HepG2 (cell line): ENCODE measurements around the gene SCAI. TPM values are rescaled to one million over a fixed set of nuclear protein-coding genes. Genes with fewer than 3 reads are reported as not detected.
A peak's percentile ranks its signal among the peaks of the same experiment; 100 is the strongest.

Source experiments
- ATAC-seq: fragments of 200-7000 bp; cut with Tn5 transposase; 3 replicates; pipeline ENCODE4 v1.9.1; 2020; ENCODE audit warnings: mild to moderate bottlenecking, moderate library complexity
- BruUV-seq: library from RNA; stranded (reverse); fragments of 400-500 nt; replicated peaks from 2 replicates; lab custom pipeline; 2021; lab: Mats Ljungman, UMichigan
- CTCF ChIA-PET: fragments of 300-600 bp; formaldehyde crosslinking; extraction: SDS; loops from one replicate; lab custom pipeline; 2021; ENCODE audit warnings: low total read pairs, inconsistent platforms, low intra/inter-chr PET ratio; lab: Yijun Ruan, JAX
- POLR2A ChIA-PET: fragments of 350-600 bp; sonication (Branson Sonifier 250); formaldehyde crosslinking; loops from one replicate; lab custom pipeline; 2020; ENCODE audit warnings: antibody characterized with exemption, inconsistent platforms; lab: Yijun Ruan, JAX
- DNase-seq: peaks from one replicate; pipeline ENCODE4 v3.0.0-alpha.2; 2015; ENCODE audit warnings: low spot score
- FAIRE-seq: peaks from 3 replicates; lab custom pipeline; 2011; peaks lifted over from hg19 to GRCh38; lab: Jason Lieb, UNC
- H2AFZ ChIP-seq: one replicate; pipeline ENCODE4 v1.6.1; 2011; ENCODE audit warnings: low read length, inconsistent platforms
- H3K27ac ChIP-seq: fragments of 300-600 bp; 3 replicates; pipeline ENCODE4 v1.8.0; 2011; ENCODE audit warnings: mixed run types, mild to moderate bottlenecking, mixed read lengths, low read length, inconsistent platforms; ENCODE audit not compliant: insufficient read depth; ENCODE audit errors: extremely low read length
- H3K27me3 ChIP-seq, 2 experiments: fragments of 200-600 bp in 1 of 2; 2 replicates in 1 of 2; 3 replicates in 1 of 2; pipeline versions ENCODE4 v1.6.0 to v1.8.0; 2011; ENCODE audit warnings: low read length in 2 of 2, mild to moderate bottlenecking in 2 of 2, moderate library complexity in 2 of 2, inconsistent platforms in 1 of 2; ENCODE audit not compliant: insufficient read depth in 2 of 2, control insufficient read depth in 1 of 2
- H3K36me3 ChIP-seq, 2 experiments: fragments of 200-600 bp in 1 of 2; replicated peaks in 1 of 2; 2 replicates in 1 of 2; 3 replicates in 1 of 2; pipeline versions ENCODE4 v1.5.1 to v1.8.0; 2011; ENCODE audit warnings: low read length in 2 of 2, inconsistent platforms in 1 of 2; ENCODE audit not compliant: insufficient read depth in 2 of 2, control insufficient read depth in 1 of 2
- H3K4me1 ChIP-seq: 2 replicates; pipeline ENCODE4 v1.5.1; 2012; ENCODE audit warnings: low read length, inconsistent platforms; ENCODE audit not compliant: insufficient read depth
- H3K4me2 ChIP-seq: 2 replicates; pipeline ENCODE4 v1.6.0; 2011; ENCODE audit warnings: low read depth, low read length, inconsistent platforms
- H3K4me3 ChIP-seq, 3 experiments: fragments of 200-600 bp in 1 of 3; sonication (generic), shearing (Covaris generic) in 1 of 3; replicated peaks in 1 of 3; 2 replicates each; pipeline ENCODE4 v1.5.1; 2011 to 2016; ENCODE audit warnings: low read length in 3 of 3, inconsistent platforms in 2 of 3, low read depth in 2 of 3, mild to moderate bottlenecking in 2 of 3, control low read depth in 1 of 3, mixed read lengths in 1 of 3; ENCODE audit not compliant: insufficient read depth in 1 of 3
- H3K79me2 ChIP-seq: one replicate; pipeline ENCODE4 v1.6.1; 2011; ENCODE audit warnings: low read length, inconsistent platforms; ENCODE audit not compliant: insufficient read depth
- H3K9ac ChIP-seq: 2 replicates; pipeline ENCODE4 v1.6.0; 2011; ENCODE audit warnings: mild to moderate bottlenecking, low read depth, low read length, inconsistent platforms; ENCODE audit not compliant: insufficient read depth
- H3K9me3 ChIP-seq: 2 replicates; pipeline ENCODE4 v1.5.1; 2012; ENCODE audit warnings: mild to moderate bottlenecking, low read length
- H4K20me1 ChIP-seq: 2 replicates; pipeline ENCODE4 v1.6.0; 2011; ENCODE audit warnings: inconsistent platforms, mild to moderate bottlenecking, low read length, moderate library complexity; ENCODE audit not compliant: insufficient read depth
- AKAP8 ChIP-seq: sonication (generic); formaldehyde crosslinking; IDR thresholded peaks from 2 replicates; pipeline ENCODE4 v1.5.1; 2020; ENCODE audit warnings: mild to moderate bottlenecking, missing genetic modification reagents
- BCL6 ChIP-seq: IDR thresholded peaks from 2 replicates; pipeline ENCODE4 v1.6.1; 2016; ENCODE audit warnings: missing genetic modification reagents, missing compliant biosample characterization
- CREM ChIP-seq, 2 experiments: sonication (generic) in 1 of 2; formaldehyde crosslinking in 1 of 2; IDR thresholded peaks; 2 replicates each; pipeline versions ENCODE4 v1.4.0 to v1.6.1; 2016 to 2020; ENCODE audit warnings: antibody characterized with exemption in 1 of 2, mild to moderate bottlenecking in 1 of 2, missing genetic modification reagents in 1 of 2
- FLYWCH1 ChIP-seq: sonication (generic); formaldehyde crosslinking; IDR thresholded peaks from 2 replicates; pipeline ENCODE4 v1.8.1; 2023; ENCODE audit warnings: mild to moderate bottlenecking, missing genetic modification reagents
- IKZF1 ChIP-seq: fragments of 450-650 bp; IDR thresholded peaks from 2 replicates; pipeline ENCODE4 v1.7.1; 2016
- IKZF4 ChIP-seq: sonication (generic); formaldehyde crosslinking; IDR thresholded peaks from 2 replicates; pipeline ENCODE4 v1.5.1; 2020; ENCODE audit warnings: borderline replicate concordance, mild to moderate bottlenecking, low read depth, missing genetic modification reagents; ENCODE audit errors: not compliant biosample characterization
- KDM5B ChIP-seq: sonication (generic); formaldehyde crosslinking; IDR thresholded peaks from 2 replicates; pipeline ENCODE4 v1.4.0; 2020; ENCODE audit warnings: missing genetic modification reagents, mild to moderate bottlenecking, borderline replicate concordance
- MEIS1 ChIP-seq: sonication (generic); formaldehyde crosslinking; IDR thresholded peaks from 2 replicates; pipeline ENCODE4 v1.9.0; 2021; ENCODE audit warnings: mild to moderate bottlenecking, missing genetic modification reagents, moderate library complexity, borderline replicate concordance
- MYNN ChIP-seq: sonication (generic); formaldehyde crosslinking; IDR thresholded peaks from 2 replicates; pipeline ENCODE4 v1.4.0; 2020; ENCODE audit warnings: mild to moderate bottlenecking, low read depth, missing genetic modification reagents
- NAIF1 ChIP-seq: sonication (generic); formaldehyde crosslinking; IDR thresholded peaks from 2 replicates; pipeline ENCODE4 v1.5.0; 2020; ENCODE audit warnings: mild to moderate bottlenecking, missing genetic modification reagents, borderline replicate concordance
- PHF21A ChIP-seq: sonication (generic); formaldehyde crosslinking; IDR thresholded peaks from 2 replicates; pipeline ENCODE4 v1.5.0; 2020; ENCODE audit warnings: mild to moderate bottlenecking, missing genetic modification reagents
- PLRG1 ChIP-seq: fragments of 450-650 bp; conservative IDR thresholded peaks from 2 replicates; pipeline ENCODE4 v1.6.1; 2016
- SKI ChIP-seq: fragments of 450-650 bp; IDR thresholded peaks from one replicate; pipeline ENCODE4 v1.6.1; 2018; ENCODE audit warnings: mild to moderate bottlenecking; ENCODE audit not compliant: partially characterized antibody
- SRF ChIP-seq: IDR thresholded peaks from 2 replicates; pipeline ENCODE4 v1.6.1; 2011; ENCODE audit warnings: mild to moderate bottlenecking, low read depth, low read length, moderate library complexity
- THAP11 ChIP-seq: IDR thresholded peaks from 2 replicates; pipeline ENCODE4 v1.6.1; 2016; ENCODE audit warnings: missing biosample characterization, missing genetic modification reagents
- ZBTB8A ChIP-seq: sonication (generic); formaldehyde crosslinking; IDR thresholded peaks from 2 replicates; pipeline ENCODE4 v1.4.0; 2020; ENCODE audit warnings: mild to moderate bottlenecking, low read depth, missing genetic modification reagents, borderline replicate concordance
- ZNF3 ChIP-seq: IDR thresholded peaks from 2 replicates; pipeline ENCODE4 v1.7.0; 2017; ENCODE audit warnings: inconsistent platforms
- ZNF460 ChIP-seq: sonication (generic); formaldehyde crosslinking; IDR thresholded peaks from 2 replicates; pipeline ENCODE4 v1.5.1; 2020; ENCODE audit warnings: missing genetic modification reagents, mild to moderate bottlenecking, borderline replicate concordance
- ZNF547 ChIP-seq: sonication (generic); formaldehyde crosslinking; IDR thresholded peaks from 2 replicates; pipeline ENCODE4 v1.5.1; 2020; ENCODE audit warnings: mild to moderate bottlenecking, missing genetic modification reagents
- ZNF674 ChIP-seq: sonication (generic); formaldehyde crosslinking; IDR thresholded peaks from 2 replicates; pipeline ENCODE4 v1.5.0; 2020; ENCODE audit warnings: low read depth, mild to moderate bottlenecking, missing genetic modification reagents
- WGBS: methylation state at CpG from one replicate; pipeline ENCODE4 v1.1.6; 2017; ENCODE audit warnings: low lambda C conversion rate; 5-methylcytosine and 5-hydroxymethylcytosine counted together
- in situ Hi-C: cut with HindIII; loops from 2 replicates; pipeline ENCODE4 v1.10.0; 2017; ENCODE audit warnings: low pct_unique_long_range_greater_than_20kb; ENCODE audit not compliant: extremely low pct_ligation_motif_present
- intact Hi-C: fragments of 100-400 bp; cut with micrococcal nuclease; formaldehyde crosslinking; loops from one replicate; pipeline ENCODE4 v1.10.0; 2022; ENCODE audit not compliant: unreplicated experiment
- polyA plus RNA-seq, 8 experiments: library from polyadenylated mRNA; depleted of rRNA in 3 of 8; stranded (reverse) in 7 of 8; unstranded in 1 of 8; fragments of >200 nt; fragmentation: Illumina TruSeq in 4 of 8; extraction: Trizol in 4 of 8; gene quantifications; 2 replicates each; pipeline versions ENCODE4 v1.2.1 to v1.2.3, GENCODE V29; 2011 to 2016; ENCODE audit warnings: low read depth in 4 of 8, missing spikeins in 1 of 8, mixed read lengths in 1 of 8; ENCODE audit not compliant: insufficient read depth in 1 of 8
- total RNA-seq, 5 experiments: library from RNA; depleted of rRNA; stranded (reverse); fragments of >200 nt; fragmentation: Illumina TruSeq; extraction: Trizol; gene quantifications; 2 replicates each; pipeline ENCODE4 v1.2.3, GENCODE V29; 2016; ENCODE audit warnings: low read depth in 1 of 5
- TF ChIP-seq, protein P1 (sequence below): sonication (generic); formaldehyde crosslinking; IDR thresholded peaks from 2 replicates; pipeline ENCODE4 v1.8.0; 2022; ENCODE audit warnings: missing genetic modification reagents, mild to moderate bottlenecking, borderline replicate concordance
- TF ChIP-seq, protein P2 (sequence below): sonication (generic); formaldehyde crosslinking; IDR thresholded peaks from 2 replicates; pipeline ENCODE4 v1.4.0; 2020; ENCODE audit warnings: missing genetic modification reagents

Gene SCAI
- total and polyA plus RNA-seq, 2 of the 13 experiments (the other 11 are each of a cell fraction or from before 2014, with no cell fraction given) = 4.4 to 8.4 TPM

DNA sequence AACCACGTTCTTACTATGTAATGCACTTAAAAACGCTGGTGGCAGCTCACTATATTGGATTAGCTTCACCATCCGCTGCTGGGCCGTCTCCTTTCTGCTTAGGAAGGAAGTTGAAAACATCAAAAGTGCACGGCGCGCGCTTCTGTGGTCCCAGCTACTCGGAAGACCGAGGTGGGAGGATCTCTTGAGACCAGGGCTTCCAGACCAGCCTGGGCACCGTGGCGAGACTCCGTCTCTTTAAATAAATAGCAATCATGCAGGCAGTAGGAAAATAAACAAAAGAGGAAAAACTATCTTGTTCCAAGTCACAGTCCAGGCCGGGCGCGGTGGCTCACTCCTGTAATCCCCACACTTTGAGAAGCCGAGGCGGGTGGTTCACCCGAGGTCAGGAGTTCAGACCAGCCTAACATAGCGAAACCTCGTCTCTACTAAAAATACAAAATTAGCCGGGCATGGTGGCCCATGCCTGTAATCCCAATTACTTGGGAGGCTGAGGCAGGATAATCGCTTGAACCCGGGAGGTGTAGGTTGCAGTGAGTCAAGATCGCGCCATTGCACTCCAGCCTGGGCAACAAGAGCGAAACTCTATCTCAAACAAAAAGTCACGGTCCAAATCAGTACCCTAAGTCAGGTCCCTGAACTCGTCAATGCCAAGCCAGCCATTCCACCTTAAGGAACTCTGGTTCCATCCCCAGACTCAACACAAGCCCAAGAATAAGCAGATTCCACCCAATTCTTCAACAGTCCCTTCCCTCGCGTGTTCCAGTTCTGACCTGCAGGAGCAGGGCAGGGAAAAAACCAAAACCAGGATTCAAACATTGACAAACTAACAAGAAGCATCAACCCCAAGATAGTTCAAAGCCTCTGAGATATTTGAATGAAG is 201.4 kb downstream of the SCAI start:
- Histone ChIP-seq H3K27me3 (no peaks in the 10 kb centered on the region; a peak in 1 of 5 replicates), H3K4me3 (peak overlapping the region; percentile 84 to 99 (median 94)), H3K79me2 (peaks cover 6% of the 10 kb centered on the region), H4K20me1 (no peaks in the 10 kb centered on the region), H3K4me1 (peaks cover 23% of the 10 kb centered on the region), H3K27ac (peak overlapping the region; percentile 100), H3K4me2 (peak overlapping the region; percentile 88), H2AFZ (no peak overlapping the region), H3K9me3 (no peaks in the 10 kb centered on the region), H3K9ac (peak overlapping the region; percentile 99), H3K36me3 (peaks cover 0 to 7% of the 10 kb centered on the region in 2 experiments; a peak in 1 of 5 replicates)
- POLR2A ChIA-PET = interaction anchor here (1.1 to 1.3 kb wide), 4 partner anchors 8 to 200 kb away, joined by 3 to 14 read pairs (median 4); partner anchors contain the start of gene RPL35
- DNase-seq (peak; percentile 29), FAIRE-seq (no peak), ATAC-seq (peak; percentile 46)
- CTCF ChIA-PET = no interaction called here
- 3% methylated on average over 29 of the region's 31 CpGs for WGBS
- no TSS peak for BruUV-seq
- intact Hi-C loops = loop anchor here (1.0 to 2.0 kb wide), 2 partner anchors 73 to 201 kb away; partner anchors contain the start of gene SCAI
- in situ Hi-C loops = no loop called here
- TF ChIP-seq KDM5B (CRISPR knock-in tag) = no peak
- TF ChIP-seq PLRG1 = no peak
- 0 out of 2 replicates have a peak, but pooled peaks have one; percentile 6 for TF ChIP-seq ZNF674 (CRISPR knock-in tag)
- no peak for TF ChIP-seq AKAP8 (CRISPR knock-in tag)
- peak; percentile 11; the same call in 1 of the 2 replicates for TF ChIP-seq CREM (IDR thresholded peaks at IDR 0.05)
- no peak for TF ChIP-seq CREM (CRISPR knock-in tag; IDR thresholded peaks at IDR 0.05)
- TF ChIP-seq ZNF547 = no peak
- TF ChIP-seq IKZF1 = no peak
- TF ChIP-seq, protein P1, sequence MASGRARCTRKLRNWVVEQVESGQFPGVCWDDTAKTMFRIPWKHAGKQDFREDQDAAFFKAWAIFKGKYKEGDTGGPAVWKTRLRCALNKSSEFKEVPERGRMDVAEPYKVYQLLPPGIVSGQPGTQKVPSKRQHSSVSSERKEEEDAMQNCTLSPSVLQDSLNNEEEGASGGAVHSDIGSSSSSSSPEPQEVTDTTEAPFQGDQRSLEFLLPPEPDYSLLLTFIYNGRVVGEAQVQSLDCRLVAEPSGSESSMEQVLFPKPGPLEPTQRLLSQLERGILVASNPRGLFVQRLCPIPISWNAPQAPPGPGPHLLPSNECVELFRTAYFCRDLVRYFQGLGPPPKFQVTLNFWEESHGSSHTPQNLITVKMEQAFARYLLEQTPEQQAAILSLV = no peak
- peak; percentile 55; the same call in 1 of the 2 replicates for TF ChIP-seq FLYWCH1
- TF ChIP-seq PHF21A (CRISPR knock-in tag) = no peak
- no peak for TF ChIP-seq ZNF3 (CRISPR knock-in tag)
- no peak for TF ChIP-seq IKZF4 (CRISPR knock-in tag)
- TF ChIP-seq ZBTB8A (CRISPR knock-in tag) = 0 out of 2 replicates have a peak, but pooled peaks have one; percentile 83
- no peak for TF ChIP-seq MEIS1
- no peak for TF ChIP-seq SKI
- no peak for TF ChIP-seq ZNF460 (CRISPR knock-in tag)
- TF ChIP-seq BCL6 (CRISPR knock-in tag) = no peak
- TF ChIP-seq, protein P2, sequence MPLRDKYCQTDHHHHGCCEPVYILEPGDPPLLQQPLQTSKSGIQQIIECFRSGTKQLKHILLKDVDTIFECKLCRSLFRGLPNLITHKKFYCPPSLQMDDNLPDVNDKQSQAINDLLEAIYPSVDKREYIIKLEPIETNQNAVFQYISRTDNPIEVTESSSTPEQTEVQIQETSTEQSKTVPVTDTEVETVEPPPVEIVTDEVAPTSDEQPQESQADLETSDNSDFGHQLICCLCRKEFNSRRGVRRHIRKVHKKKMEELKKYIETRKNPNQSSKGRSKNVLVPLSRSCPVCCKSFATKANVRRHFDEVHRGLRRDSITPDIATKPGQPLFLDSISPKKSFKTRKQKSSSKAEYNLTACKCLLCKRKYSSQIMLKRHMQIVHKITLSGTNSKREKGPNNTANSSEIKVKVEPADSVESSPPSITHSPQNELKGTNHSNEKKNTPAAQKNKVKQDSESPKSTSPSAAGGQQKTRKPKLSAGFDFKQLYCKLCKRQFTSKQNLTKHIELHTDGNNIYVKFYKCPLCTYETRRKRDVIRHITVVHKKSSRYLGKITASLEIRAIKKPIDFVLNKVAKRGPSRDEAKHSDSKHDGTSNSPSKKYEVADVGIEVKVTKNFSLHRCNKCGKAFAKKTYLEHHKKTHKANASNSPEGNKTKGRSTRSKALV = no peak; the same call in 1 of the 2 replicates
- no peak for TF ChIP-seq THAP11 (CRISPR knock-in tag)
- TF ChIP-seq MYNN (CRISPR knock-in tag) = 0 out of 2 replicates have a peak, but pooled peaks have one; percentile 16
- TF ChIP-seq NAIF1 (CRISPR knock-in tag) = 0 out of 2 replicates have a peak, but pooled peaks have one; percentile 15
- no peak for TF ChIP-seq SRF
